Activated CD4-positive, alpha-beta T cell treated with anti-CD3 and anti-CD28 coated beads, Interleukin-2, Interleukin-6, amounts not matched to agents 100 ng/mL and 50 ng/mL, durations not matched to agents 16 hours and 8 hours (primary cell): ENCODE measurements around the gene FAM118B.
"Not testable (repeated sequence)": the region's sequence is repeated elsewhere in the genome, so short reads cannot be mapped to it uniquely, and the experiment has no call there.

Source experiments
- DNase-seq: peaks from one replicate; pipeline ENCODE4 v3.0.0-alpha.2; 2020

Gene FAM118B

DNA sequence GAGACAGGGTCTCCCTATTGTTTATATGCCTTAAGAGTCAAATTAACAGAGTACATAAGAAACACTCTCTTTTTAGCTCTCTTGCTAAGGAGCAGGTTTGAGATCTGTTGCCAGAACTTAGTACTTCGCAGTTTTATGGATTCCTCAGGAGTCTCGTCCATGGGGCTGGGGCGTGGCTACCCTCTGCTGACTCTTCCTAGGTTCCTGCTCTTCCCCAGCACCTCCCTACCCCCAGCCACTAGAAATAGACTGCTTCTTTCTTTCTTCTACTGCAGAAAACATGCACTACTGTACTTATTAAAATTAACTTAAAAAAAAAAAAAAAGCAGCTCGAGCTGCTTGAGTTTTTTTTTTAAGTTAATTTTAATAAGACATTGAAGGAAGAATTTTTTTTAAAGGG is 8.0 kb downstream of the FAM118B start:
- DNase-seq = no peak

DNA sequence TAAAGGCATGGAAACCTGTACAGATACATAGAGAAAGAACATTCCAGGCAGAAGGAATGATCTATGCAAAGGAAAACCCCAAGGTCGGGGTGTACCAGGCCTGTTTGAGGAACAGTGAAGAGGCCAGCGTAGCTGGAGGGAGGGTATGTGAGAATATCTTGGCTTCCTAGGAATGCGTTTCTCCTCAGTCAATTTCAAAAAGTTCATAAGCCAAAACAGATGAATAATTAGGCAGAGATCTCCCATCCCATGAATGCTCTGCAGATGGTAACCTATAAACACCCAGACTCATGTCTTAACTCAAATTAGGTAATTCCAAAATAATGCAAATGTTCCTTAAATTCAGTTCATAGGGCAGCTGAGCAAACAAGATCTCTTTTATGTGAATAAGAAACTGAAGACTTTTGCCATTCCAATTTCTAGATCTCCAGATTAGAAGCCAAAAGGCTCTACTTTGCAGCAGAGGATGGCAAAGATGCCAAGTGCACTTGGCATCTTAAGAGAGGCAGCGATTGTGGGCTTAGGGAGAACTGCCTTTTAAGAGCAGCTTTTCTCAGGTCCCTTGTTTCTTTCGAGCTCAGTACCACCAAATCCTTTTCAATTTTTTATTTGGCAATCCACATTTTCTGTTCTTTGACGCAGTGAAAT is 13.2 kb downstream of the FAM118B start:
- no peak for DNase-seq

- no peak for DNase-seq
Measured at GRCh38 chr11:126225295-126225665, 13.7 kb downstream of the FAM118B start.

GRCh38 chr11:126226334-126227084 is 14.9 kb downstream of the FAM118B start:
- no peak for DNase-seq

GRCh38 chr11:126229858-126230540 is 18.4 kb downstream of the FAM118B start:
- no peak for DNase-seq

- no peak for DNase-seq
Measured at GRCh38 chr11:126231725-126232459, 20.3 kb downstream of the FAM118B start.

DNA sequence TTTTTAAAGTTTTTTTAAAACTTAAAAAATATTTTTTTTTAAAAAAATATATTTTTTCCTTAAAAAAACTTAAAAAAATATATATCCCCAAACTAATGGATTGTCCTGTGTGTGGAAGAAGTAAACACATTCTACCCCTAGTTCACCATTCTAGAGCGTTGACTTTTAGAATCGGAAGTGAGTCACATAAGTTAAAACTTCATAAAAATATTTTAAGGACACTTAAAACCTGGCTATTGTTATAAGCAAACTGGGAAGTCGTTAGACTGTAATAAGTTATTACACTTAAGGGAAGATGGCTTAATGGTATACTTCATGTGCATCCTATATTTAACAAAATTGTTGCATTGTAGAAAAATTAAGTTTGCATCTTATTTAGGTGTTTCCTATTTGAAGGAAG is 21.1 kb downstream of the FAM118B start:
- DNase-seq = no peak

DNA sequence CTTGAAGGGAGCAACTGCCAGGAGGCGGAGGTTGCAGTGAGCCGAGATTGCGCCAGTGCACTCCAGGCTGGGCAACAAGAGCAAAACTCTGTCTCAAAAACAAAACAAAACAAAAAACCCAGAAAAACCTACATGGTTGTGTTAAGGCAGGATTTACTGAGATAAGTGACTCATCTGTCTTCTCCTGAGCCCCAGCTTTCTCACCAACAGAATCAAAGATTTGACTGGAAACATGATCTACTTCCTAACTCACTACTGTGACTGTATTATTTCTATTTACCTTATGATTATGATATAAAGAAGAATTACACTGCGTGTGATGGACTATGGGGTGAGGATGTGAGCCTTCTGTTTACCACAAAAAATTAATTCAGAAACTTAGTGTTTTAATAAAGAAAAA is 21.8 kb downstream of the FAM118B start:
- DNase-seq = no peak

- no peak for DNase-seq
Measured at GRCh38 chr11:126246636-126247035, 35.1 kb downstream of the FAM118B start.

GRCh38 chr11:126253265-126253664 is 41.7 kb downstream of the FAM118B start:
- DNase-seq = no peak

- no peak for DNase-seq
Measured at GRCh38 chr11:126254819-126255218, 43.2 kb downstream of the FAM118B start.

DNA sequence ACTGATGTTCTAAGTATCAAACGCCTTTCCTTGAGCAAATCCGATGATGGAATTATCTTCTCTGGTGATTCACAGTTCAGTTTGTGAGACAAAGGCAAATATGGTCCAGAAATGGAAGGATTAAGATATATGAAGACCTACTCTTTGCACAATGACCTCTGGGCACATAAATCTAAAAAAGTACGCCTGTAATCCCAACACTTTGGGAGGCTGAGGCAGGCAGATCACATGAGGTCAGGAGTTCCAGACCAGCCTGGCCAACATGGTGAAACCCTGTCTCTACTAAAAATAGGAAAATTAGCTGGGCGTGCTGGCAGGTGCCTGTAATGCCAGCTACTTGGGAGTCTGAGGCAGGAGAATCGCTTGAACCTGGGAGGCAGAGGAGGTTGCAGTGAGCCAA is 43.9 kb downstream of the FAM118B start:
- DNase-seq = not testable (repeated sequence)

- DNase-seq = no peak
Measured at GRCh38 chr11:126256216-126256615, 44.6 kb downstream of the FAM118B start.

DNA sequence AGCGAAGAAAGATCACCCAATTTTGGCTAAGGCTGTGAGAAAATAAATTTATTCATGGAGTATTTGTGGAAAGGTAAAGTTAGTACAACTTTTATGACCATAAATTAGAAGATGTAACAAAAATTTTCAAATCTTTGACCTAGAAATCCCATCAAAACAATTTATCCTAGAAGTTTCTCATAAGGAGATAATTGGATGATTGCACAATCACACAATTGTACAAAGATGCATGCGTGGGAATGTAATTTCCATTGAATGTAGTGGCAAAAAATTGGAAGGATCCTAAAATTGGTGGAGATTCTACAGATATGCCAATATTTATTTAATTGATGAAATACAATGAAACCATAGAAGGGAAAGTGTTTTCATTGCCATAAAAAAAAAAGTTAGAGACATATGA is 45.6 kb downstream of the FAM118B start:
- no peak for DNase-seq

GRCh38 chr11:126257764-126258163 is 46.2 kb downstream of the FAM118B start:
- no peak for DNase-seq

DNA sequence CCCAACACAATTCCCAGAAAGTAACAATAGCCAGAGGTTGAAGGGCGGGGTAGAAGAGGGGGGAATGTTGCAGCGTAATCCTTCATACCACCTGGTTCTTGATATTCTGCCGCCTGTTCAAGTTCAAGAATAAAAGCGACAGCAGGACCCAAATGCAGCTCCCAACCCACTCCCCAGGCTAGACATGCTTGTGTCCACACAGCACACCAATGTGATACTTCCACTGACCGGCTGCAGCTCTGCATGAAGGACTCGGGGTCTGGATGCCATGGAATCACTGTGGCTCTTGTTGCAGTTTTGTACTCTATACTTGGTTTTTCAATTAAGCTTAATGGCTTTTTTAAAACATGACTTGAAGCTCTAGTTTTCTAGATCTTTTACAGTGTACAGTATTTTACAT is 50.6 kb downstream of the FAM118B start:
- no peak for DNase-seq

DNA sequence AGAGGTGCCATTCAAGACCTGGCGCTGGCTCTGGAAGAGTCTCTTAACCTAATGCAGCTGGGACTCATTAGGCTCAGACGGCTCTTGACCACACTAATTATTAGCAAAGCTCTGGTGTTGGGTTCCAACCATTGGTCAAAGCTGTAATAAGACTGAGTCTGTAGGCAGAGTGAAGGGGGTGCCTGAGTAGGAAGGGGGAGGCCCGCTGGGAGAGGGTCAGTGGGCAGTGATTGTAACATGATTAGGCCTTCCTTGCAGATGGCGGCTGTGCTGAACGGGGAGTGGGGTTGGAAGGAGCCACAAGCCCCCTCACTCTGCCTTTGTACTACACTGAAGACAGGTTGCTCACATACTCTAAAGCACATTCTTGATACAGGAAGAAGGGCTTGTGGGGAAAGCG is 51.9 kb downstream of the FAM118B start:
- no peak for DNase-seq

GRCh38 chr11:126265811-126266210 is 54.2 kb downstream of the FAM118B start:
- DNase-seq = no peak

DNA sequence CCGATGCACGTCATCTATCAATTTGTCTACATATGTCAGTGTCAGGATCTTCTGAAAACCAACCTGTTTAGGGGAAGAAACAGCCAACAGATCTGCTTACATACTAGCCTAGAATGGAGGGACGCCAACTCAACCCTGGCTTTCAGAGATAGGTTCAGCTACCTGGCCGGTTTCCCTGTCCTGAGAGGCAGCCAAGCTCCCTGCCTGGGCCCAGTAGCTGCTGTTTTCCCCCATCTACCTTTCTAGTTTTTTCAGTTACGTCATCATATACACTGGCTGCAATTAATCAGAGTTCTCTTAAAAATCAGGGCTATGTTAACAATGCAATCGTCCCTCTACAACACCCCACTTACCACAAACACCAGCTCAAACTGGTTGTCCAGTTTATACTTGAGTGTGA is 56.1 kb downstream of the FAM118B start:
- no peak for DNase-seq

DNA sequence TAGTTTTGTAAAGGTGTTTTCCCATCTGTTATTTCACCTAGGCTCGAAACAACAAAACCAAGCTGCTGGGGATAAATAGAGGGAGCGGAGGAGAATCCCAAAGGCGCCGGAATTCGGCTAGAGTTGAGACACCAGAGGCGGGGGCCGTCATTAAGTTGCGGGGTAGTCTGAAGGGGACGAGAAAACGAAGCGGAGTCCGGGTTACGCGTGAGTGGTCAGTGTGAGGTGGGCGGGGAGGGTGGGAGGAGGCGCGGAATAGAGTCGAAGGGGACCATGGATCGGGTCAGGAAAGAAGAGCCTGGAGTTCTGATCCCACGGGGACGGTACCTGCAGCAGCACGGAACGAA is 56.8 kb downstream of the FAM118B start:
- no peak for DNase-seq

DNA sequence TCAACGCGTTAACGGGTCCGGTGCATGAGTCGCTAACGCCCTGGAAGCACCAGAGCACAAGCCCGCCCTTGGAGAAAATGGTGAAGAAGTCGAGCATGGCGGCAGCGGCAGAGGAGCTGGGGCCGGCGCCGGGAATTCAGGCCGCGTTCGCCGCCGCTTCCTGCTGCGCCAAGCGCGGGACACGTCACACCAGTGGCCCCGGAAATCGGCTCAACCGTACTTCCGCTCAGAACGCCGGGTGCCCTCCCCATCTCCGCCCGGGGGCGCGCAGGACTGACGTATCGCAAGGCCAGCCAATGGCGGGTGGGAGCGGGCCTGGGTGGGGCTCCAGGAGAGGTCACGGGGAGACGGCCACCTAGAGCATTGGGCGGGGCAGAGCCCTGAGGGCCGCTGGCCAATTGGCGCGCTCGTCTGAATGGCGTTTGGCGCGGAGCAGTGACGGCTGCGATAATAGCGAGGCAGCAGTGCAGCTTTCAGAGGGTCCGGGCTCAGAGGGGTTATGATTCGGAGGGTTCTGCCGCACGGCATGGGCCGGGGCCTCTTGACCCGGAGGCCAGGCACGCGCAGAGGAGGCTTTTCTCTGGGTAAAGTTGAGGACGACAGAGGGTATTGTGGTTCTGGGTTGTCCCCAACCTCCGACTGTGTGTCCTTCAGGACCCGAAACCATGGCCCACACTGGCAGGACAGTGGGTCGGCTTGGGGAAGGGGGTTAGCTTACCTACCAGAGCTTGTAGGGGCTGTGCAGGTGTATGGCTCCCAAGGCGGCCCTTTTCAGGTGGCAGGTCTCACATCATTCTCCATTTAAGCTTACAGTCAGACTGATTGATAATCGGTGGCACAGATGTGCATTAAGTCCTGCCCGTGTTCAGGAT is 57.4 kb downstream of the FAM118B start, which contains the start of the genes FOXRED1 and SRPRA:
TSS of gene FOXRED1 (plus strand) at position 447 of the 872 bp plus-strand sequence. CDS start at position 500, 53 bp downstream.
TSS of gene SRPRA (minus strand) at position 188 of the 872 bp plus-strand sequence. CDS start at position 97, 91 bp downstream.
- peak; percentile 100 for DNase-seq

GRCh38 chr11:126277322-126277721 is 65.7 kb downstream of the FAM118B start:
- DNase-seq = no peak
